Transverse colon (tissue), 4 donors: ENCODE data around the gene LRFN2. TPM values are rescaled to one million over a fixed set of nuclear protein-coding genes. Genes with fewer than 3 reads are reported as not detected.

ENCODE experiments used
- DNase-seq: peaks from one replicate; pipeline ENCODE4 v3.0.0-alpha.2; 2019
- H3K27ac ChIP-seq, 4 donors: fragments of 200-600 bp; sonication (generic); 2 replicates each; pipeline ENCODE4 v1.5.1; 2016 to 2018; ENCODE audit warnings: inconsistent platforms in 4 of 4
- H3K27me3 ChIP-seq: fragments of 200-600 bp; sonication (generic); 2 replicates; pipeline ENCODE4 v1.5.1; 2017; ENCODE audit warnings: inconsistent platforms
- H3K36me3 ChIP-seq, 4 donors: fragments of 200-600 bp; sonication (generic); 2 replicates each; pipeline ENCODE4 v1.5.1; 2017 to 2019; ENCODE audit warnings: inconsistent platforms in 4 of 4
- H3K4me1 ChIP-seq, 4 donors: fragments of 200-600 bp; sonication (generic); 2 replicates each; pipeline ENCODE4 v1.5.1; 2017 to 2020; ENCODE audit warnings: inconsistent platforms in 4 of 4
- H3K4me3 ChIP-seq, 4 donors: fragments of 200-600 bp; sonication (generic); 1 replicate in 1 of 4; 2 replicates in 3 of 4; pipeline versions ENCODE4 v1.5.1 to v1.6.1; 2017 to 2019; ENCODE audit warnings: inconsistent platforms in 4 of 4
- H3K9me3 ChIP-seq, 2 donors: fragments of 200-600 bp; sonication (generic); 2 replicates each; pipeline ENCODE4 v1.5.1; 2017 to 2019; ENCODE audit warnings: inconsistent platforms in 2 of 2
- EP300 ChIP-seq: sonication (generic); formaldehyde crosslinking; IDR thresholded peaks from one replicate; pipeline ENCODE4 v1.6.1; 2017; ENCODE audit warnings: antibody characterized with exemption, low read depth
- POLR2A ChIP-seq: fragments of 450-650 bp; IDR thresholded peaks from one replicate; pipeline ENCODE4 v1.6.1; 2016; ENCODE audit warnings: antibody characterized with exemption, mild to moderate bottlenecking, moderate library complexity
- POLR2AphosphoS5 ChIP-seq, 3 donors: sonication (generic); formaldehyde crosslinking; IDR thresholded peaks; one replicate each; pipeline ENCODE4 v1.6.1; 2016; ENCODE audit warnings: antibody characterized with exemption in 3 of 3
- WGBS, 2 donors: methylation state at CpG; one replicate each; pipeline ENCODE4 v1.1.5; 2018; ENCODE audit warnings: low coverage in 1 of 2; 5-methylcytosine and 5-hydroxymethylcytosine counted together
- in situ Hi-C, 4 donors: fragments of 200-750 bp; cut with MboI; loops; one replicate each; pipeline versions ENCODE4 v1.15.0 to v1.15.1; 2017; ENCODE audit warnings: low sequenced_read_pairs in 3 of 4, low pct_ligation_motif_present in 1 of 4, low pct_unique_long_range_greater_than_20kb in 1 of 4
- intact Hi-C: fragments of 100-400 bp; cut with DNase I; formaldehyde crosslinking; loops from one replicate; pipeline ENCODE4 v1.15.1; 2023; ENCODE audit warnings: low total_unique reads
- total RNA-seq, 4 donors: library from RNA; depleted of rRNA; stranded (reverse); fragments of >200 nt; gene quantifications; one replicate each; pipeline ENCODE4 v1.1.0, GENCODE V29; 2016
- TF ChIP-seq, protein P1 (sequence below), 5 experiments: fragments of 200-600 bp in 3 of 5; fragments of 450-650 bp in 2 of 5; sonication (generic) in 3 of 5; IDR thresholded peaks; 1 replicate in 2 of 5; 2 replicates in 3 of 5; pipeline ENCODE4 v1.5.1; 2016 to 2017; ENCODE audit warnings: antibody characterized with exemption in 5 of 5, inconsistent platforms in 3 of 5, mild to moderate bottlenecking in 2 of 5, moderate library complexity in 1 of 5

LRFN2 gene
- total RNA-seq, 4 donors from 2014 or later, result 0.40 to 0.41 TPM; not detected in 2

DNA sequence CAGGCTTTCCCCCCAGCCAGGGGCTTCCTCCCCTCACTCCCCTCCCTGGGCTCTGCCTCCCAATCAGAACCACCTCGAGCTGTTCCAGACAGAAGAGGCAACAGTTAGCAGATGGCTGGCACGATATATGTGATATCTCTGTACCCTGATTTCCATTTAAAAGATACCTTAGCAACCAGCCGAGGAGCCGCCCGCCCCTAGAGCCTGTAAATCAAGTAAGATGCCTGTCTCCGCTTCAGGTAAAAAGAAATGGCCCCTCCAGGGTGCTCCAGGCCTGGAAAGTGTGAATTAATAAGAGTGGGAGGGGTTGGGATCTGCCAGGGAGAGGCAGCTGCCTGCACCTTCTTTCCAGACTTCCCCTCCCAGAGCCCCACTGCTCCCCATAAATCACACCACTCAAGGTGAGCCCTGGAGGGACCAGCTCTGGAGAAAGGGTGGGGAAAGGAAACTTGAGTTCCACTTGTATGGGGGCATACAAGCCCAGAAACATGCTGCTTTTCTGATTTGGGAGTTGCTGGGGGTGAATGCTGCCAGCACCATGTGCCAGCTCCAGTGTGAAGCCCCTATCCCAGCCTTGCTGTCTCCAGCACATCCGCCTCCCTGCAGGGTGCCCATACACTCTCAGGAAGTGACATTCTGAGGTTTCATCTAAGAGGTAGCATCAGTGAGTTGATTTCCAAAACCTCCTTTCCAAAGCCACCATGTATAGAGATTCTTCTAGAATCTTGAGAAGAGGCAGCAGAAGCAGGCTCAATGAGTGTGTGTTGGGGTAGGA, 148.0 kb downstream of the LRFN2 start:
- WGBS, 2 donors, result 78 to 84% methylated on average over 5 to 7 of the region's 7 CpGs

DNA sequence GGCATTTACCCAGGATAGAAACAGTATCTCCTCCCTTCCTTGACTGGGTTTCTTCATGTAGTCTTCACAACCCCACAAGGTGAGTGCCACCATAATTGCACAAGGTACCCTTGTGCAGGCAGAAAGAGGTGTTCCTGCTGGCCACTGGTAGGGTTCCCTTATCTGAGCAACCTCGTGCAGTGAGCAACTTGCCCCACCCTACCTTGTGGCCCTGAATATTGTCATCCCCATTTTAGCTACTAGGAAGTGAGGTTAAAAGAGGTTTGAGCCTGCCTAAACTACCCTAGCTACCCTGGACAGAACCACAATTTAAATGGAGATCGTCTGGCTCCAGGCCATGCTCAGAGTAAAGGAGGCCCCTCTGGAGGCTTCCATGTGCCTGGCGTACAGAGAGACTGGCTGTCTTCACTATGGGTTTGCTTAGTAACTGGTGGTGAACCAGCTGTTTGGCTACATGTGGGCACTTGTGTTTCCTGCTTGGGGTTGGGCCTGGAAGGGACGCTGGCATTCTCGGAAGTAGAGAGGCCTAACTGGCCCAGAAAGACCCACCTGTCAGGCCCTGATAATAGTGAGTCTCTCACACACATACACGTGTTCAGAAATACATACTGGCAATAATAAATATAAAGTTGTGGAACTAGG, 148.8 kb downstream of the LRFN2 start:
- in situ Hi-C loops, result no loop called here
- DNase-seq, result no peak

More for the DNA sequence above, 148.0 kb downstream of the LRFN2 start:
- Histone ChIP-seq H3K27ac (no peak overlapping the region), H3K9me3 (no peaks in the 10 kb centered on the region), H3K4me3 (no peak overlapping the region), H3K36me3 (no peaks in the 10 kb centered on the region), H3K4me1 (no peaks in the 10 kb centered on the region), H3K27me3 (no peaks in the 10 kb centered on the region)
- DNase-seq, result no peak
- in situ Hi-C loops, result no loop called here
- TF ChIP-seq, protein P1, sequence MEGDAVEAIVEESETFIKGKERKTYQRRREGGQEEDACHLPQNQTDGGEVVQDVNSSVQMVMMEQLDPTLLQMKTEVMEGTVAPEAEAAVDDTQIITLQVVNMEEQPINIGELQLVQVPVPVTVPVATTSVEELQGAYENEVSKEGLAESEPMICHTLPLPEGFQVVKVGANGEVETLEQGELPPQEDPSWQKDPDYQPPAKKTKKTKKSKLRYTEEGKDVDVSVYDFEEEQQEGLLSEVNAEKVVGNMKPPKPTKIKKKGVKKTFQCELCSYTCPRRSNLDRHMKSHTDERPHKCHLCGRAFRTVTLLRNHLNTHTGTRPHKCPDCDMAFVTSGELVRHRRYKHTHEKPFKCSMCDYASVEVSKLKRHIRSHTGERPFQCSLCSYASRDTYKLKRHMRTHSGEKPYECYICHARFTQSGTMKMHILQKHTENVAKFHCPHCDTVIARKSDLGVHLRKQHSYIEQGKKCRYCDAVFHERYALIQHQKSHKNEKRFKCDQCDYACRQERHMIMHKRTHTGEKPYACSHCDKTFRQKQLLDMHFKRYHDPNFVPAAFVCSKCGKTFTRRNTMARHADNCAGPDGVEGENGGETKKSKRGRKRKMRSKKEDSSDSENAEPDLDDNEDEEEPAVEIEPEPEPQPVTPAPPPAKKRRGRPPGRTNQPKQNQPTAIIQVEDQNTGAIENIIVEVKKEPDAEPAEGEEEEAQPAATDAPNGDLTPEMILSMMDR (IDR thresholded peaks at IDR 0.05), result no peak
- TF ChIP-seq POLR2AphosphoS5 (IDR thresholded peaks at IDR 0.05) (no peak), POLR2A (no peak), EP300 (no peak)
- intact Hi-C loops, result no loop called here

DNA sequence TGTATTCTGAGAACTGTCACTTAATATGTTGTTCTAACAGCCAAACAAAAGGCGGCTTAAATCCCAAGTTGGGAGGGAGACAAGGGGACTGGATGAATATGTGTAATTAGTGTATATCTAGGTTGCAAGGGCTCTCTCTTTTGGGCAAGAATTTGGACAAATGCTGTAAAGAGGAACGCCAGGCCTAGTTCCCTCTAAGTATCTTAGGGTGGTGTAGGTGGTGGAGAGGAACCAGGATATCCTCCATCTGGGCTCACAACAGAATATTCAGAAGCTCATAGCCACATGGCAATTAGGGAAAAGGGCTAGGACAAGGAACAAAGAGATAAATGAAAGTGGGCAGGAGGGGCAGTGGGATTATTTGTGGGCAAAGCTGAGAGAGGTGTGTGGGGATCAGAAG, 149.5 kb downstream of the LRFN2 start:
- no peaks in the 10 kb centered on the region for H3K27me3 ChIP-seq
- DNase-seq, result no peak
- H3K4me1 ChIP-seq, result no peaks in the 10 kb centered on the region
- no peak for TF ChIP-seq POLR2A
- no peak for TF ChIP-seq EP300
- TF ChIP-seq POLR2AphosphoS5 (IDR thresholded peaks at IDR 0.05), result no peak
- intact Hi-C loops, result no loop called here
- H3K36me3 ChIP-seq, result no peaks in the 10 kb centered on the region
- no peaks in the 10 kb centered on the region for H3K9me3 ChIP-seq
- no peak overlapping the region for H3K27ac ChIP-seq
- in situ Hi-C loops, result no loop called here
- 83 to 85% methylated on average over 2 of the region's 2 CpGs for WGBS, 2 donors
- no peak overlapping the region for H3K4me3 ChIP-seq

More for the DNA sequence above, 148.8 kb downstream of the LRFN2 start:
- no peak overlapping the region for H3K27ac ChIP-seq
- WGBS, 2 donors, result 74 to 78% methylated on average over 3 to 6 of the region's 6 CpGs
- no peak for TF ChIP-seq EP300
- TF ChIP-seq, protein P1 (IDR thresholded peaks at IDR 0.05), result no peak
- no peak for TF ChIP-seq POLR2AphosphoS5 (IDR thresholded peaks at IDR 0.05)
- TF ChIP-seq POLR2A, result no peak
- H3K27me3 ChIP-seq, result no peaks in the 10 kb centered on the region
- H3K36me3 ChIP-seq, result no peaks in the 10 kb centered on the region
- no peak overlapping the region for H3K4me3 ChIP-seq
- intact Hi-C loops, result no loop called here
- H3K4me1 ChIP-seq, result no peaks in the 10 kb centered on the region
- no peaks in the 10 kb centered on the region for H3K9me3 ChIP-seq

DNA sequence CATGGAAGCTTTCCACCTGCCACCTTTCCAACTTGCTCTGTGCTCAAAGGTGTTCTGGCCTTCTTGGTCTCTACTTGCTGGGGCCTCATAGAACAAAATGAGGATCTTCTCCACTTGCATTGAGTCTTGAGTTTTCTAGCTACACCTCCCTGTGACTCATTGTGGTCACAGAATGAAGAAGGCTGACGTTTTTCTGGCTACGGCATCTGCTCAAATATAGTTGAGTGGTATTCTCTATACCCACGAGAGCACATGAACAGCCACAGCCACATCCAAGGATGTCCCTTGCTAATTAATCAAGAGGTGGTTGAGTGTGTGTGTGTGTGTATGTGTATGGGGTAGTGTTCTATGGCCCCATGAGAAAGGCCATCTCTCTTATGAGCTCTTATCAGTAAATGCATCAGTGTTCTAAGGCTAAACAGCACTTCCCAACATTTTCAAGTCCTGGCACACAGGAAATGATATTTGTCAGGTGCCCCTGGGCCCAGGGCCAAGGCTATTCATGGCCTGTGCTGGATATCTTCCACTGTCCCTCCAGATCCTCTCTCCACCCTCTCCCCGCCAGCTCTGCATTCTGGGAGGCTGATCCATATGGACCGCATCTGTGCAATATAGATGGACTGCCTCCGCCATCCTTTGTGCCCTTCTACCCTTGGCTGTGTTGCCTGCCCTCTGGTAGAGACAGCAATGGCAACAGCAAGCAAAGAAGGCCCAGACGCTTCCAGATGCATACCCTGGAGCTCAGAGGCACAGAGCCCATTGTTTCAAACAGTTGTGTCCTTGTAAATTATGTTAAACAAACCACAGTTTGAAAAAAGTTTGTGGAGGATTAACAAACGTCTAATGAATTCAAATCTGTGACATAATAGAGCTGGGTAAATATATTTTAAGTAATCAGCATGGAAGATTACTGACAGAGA, 150.2 kb downstream of the LRFN2 start:
- Histone ChIP-seq H3K4me3 (no peak overlapping the region), H3K4me1 (no peaks in the 10 kb centered on the region), H3K27ac (no peak overlapping the region), H3K9me3 (no peaks in the 10 kb centered on the region), H3K36me3 (no peaks in the 10 kb centered on the region), H3K27me3 (no peaks in the 10 kb centered on the region)
- WGBS, 2 donors, result 58 to 71% methylated on average over 1 to 8 of the region's 8 CpGs
- intact Hi-C loops, result no loop called here
- TF ChIP-seq, protein P1 (IDR thresholded peaks at IDR 0.05), result no peak
- TF ChIP-seq EP300, result no peak
- TF ChIP-seq POLR2AphosphoS5 (IDR thresholded peaks at IDR 0.05), result no peak
- TF ChIP-seq POLR2A, result no peak
- in situ Hi-C loops, result no loop called here
- no peak for DNase-seq
